Vagina (tissue), 2 donors: ENCODE measurements around the gene RNF5.
"Not testable (repeated sequence)": the region's sequence is repeated elsewhere in the genome, so short reads cannot be mapped to it uniquely, and the experiment has no call there.

ENCODE experiments used
- POLR2AphosphoS5 ChIP-seq, 2 donors: sonication (generic); formaldehyde crosslinking; IDR thresholded peaks; one replicate each; pipeline ENCODE4 v1.9.0; 2017; ENCODE audit warnings: antibody characterized with exemption in 2 of 2, mild to moderate bottlenecking in 2 of 2, low read depth in 1 of 2; ENCODE audit not compliant: insufficient read depth in 1 of 2
- TF ChIP-seq, protein P1 (sequence below), 3 experiments: fragments of 450-650 bp in 2 of 3; fragments of 200-600 bp in 1 of 3; sonication (generic) in 1 of 3; IDR thresholded peaks; one replicate each; pipeline ENCODE4 v1.5.1; 2017 to 2019; ENCODE audit warnings: antibody characterized with exemption in 3 of 3, mild to moderate bottlenecking in 2 of 3, moderate library complexity in 2 of 3

DNA sequence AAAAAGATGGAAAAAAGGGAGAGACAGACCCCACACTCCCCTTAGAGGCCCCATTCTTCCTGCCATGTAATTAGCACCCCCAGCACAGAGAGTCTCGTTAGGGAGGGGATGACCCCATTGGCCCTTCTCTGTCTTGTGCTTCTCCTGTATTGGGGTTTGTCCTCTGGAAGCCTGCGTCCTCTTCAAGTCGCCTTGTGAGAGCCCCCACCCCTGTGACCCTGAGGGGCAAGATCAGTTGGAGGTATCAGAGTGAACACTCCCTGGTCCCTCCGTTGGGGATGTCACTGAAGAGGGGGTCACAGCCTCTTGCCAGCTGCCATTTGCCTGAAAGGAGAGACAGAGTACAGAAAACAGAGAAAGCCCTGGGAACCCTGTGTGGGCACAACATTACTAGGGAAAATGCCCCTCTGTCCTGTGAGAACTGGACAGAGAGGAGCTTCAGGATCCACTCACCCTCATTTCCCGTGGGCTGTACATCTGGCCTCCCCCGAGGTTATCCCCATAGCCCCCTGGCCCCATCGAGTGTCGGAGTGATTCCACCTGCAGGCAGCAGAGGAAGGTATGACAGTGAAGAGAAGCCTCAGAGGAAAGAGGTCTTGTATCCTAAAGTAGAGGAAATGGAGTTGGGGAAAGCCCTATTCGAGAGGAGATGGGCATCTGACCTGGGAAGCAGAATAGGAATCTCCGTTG lies 8.1 kb downstream of the RNF5 start:
- TF ChIP-seq, protein P1, sequence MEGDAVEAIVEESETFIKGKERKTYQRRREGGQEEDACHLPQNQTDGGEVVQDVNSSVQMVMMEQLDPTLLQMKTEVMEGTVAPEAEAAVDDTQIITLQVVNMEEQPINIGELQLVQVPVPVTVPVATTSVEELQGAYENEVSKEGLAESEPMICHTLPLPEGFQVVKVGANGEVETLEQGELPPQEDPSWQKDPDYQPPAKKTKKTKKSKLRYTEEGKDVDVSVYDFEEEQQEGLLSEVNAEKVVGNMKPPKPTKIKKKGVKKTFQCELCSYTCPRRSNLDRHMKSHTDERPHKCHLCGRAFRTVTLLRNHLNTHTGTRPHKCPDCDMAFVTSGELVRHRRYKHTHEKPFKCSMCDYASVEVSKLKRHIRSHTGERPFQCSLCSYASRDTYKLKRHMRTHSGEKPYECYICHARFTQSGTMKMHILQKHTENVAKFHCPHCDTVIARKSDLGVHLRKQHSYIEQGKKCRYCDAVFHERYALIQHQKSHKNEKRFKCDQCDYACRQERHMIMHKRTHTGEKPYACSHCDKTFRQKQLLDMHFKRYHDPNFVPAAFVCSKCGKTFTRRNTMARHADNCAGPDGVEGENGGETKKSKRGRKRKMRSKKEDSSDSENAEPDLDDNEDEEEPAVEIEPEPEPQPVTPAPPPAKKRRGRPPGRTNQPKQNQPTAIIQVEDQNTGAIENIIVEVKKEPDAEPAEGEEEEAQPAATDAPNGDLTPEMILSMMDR (IDR thresholded peaks at IDR 0.05), result not testable (repeated sequence)
- TF ChIP-seq POLR2AphosphoS5 (IDR thresholded peaks at IDR 0.05; ENCODE audit: insufficient read depth in 1 of 2, low read depth in 1 of 2), result not testable (repeated sequence)
